GM12874 (cell line): ENCODE measurements around the gene PCDHB6.

Experiments used
- TF ChIP-seq, protein P1 (sequence below): IDR thresholded peaks from 2 replicates; pipeline ENCODE4 v1.5.1; 2011; ENCODE audit warnings: low read depth, mild to moderate bottlenecking, control low read depth, low read length, moderate library complexity; ENCODE audit not compliant: insufficient read depth

Gene PCDHB6

DNA sequence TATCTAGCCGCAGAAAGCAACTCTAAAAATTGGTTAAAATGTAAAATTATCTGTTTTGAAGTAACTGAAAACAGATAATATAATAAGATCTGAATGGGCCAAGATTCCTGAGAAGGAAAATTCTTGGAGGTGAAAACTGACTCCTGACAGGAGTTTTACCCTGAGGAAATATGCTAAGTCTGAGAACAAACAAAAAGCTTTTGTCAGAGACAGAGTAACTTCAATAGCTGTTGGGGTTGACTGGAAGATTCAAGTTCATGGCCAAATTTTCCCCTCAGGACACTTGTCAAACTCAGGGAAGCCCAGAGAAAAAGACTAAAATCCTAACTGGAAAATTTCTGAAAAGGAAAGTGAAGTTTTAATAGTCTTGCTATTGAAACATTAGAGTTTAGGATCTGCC, 22.6 kb upstream of the PCDHB6 start:
- TF ChIP-seq, protein P1, sequence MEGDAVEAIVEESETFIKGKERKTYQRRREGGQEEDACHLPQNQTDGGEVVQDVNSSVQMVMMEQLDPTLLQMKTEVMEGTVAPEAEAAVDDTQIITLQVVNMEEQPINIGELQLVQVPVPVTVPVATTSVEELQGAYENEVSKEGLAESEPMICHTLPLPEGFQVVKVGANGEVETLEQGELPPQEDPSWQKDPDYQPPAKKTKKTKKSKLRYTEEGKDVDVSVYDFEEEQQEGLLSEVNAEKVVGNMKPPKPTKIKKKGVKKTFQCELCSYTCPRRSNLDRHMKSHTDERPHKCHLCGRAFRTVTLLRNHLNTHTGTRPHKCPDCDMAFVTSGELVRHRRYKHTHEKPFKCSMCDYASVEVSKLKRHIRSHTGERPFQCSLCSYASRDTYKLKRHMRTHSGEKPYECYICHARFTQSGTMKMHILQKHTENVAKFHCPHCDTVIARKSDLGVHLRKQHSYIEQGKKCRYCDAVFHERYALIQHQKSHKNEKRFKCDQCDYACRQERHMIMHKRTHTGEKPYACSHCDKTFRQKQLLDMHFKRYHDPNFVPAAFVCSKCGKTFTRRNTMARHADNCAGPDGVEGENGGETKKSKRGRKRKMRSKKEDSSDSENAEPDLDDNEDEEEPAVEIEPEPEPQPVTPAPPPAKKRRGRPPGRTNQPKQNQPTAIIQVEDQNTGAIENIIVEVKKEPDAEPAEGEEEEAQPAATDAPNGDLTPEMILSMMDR = no peak

DNA sequence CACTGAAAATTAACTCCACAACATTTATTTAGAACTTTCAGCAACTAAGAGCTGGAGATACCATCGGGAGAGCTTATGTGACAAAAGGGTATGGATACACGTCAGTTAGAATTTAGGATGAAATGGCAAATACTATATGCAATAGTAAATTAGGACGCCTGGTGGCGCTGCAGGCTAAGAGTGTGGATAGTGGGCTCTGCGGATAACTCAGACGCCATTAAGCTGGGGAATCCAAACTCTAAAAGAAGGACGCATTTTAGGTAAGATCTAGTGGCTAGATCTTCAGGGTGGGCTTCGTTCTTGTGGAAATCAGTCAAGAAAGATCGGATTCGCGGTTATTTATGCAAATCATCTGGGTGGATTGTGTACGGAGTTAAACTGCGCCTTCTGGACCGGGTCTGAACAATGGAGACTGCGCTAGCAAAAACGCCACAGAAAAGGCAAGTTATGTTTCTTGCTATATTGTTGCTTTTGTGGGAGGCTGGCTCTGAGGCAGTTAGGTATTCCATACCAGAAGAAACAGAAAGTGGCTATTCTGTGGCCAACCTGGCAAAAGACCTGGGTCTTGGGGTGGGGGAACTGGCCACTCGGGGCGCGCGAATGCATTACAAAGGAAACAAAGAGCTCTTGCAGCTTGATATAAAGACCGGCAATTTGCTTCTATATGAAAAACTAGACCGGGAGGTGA, 14.7 kb upstream of the PCDHB6 start, which contains the start of gene PCDHB5:
Gene PCDHB5, plus strand, starts transcription at position 177 of the 688 bp plus-strand sequence. Its CDS starts 229 bp downstream, at position 406.
- TF ChIP-seq, protein P1 = peak; percentile 9; the same call in 1 of the 2 replicates

DNA sequence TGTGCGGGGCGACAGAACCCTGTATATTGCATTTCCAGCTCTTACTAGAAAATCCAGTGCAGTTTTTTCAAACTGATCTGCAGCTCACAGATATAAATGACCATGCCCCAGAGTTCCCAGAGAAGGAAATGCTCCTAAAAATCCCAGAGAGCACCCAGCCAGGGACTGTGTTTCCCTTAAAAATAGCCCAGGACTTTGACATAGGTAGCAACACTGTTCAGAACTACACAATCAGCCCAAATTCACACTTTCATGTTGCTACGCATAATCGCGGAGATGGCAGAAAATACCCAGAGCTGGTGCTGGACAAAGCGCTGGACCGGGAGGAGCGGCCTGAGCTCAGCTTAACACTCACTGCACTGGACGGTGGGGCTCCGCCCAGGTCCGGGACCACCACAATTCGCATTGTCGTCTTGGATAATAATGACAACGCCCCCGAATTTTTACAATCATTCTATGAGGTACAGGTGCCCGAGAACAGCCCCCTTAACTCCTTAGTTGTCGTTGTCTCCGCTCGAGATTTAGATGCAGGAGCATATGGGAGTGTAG, 14.1 kb upstream of the PCDHB6 start:
- TF ChIP-seq, protein P1 = no peak

DNA sequence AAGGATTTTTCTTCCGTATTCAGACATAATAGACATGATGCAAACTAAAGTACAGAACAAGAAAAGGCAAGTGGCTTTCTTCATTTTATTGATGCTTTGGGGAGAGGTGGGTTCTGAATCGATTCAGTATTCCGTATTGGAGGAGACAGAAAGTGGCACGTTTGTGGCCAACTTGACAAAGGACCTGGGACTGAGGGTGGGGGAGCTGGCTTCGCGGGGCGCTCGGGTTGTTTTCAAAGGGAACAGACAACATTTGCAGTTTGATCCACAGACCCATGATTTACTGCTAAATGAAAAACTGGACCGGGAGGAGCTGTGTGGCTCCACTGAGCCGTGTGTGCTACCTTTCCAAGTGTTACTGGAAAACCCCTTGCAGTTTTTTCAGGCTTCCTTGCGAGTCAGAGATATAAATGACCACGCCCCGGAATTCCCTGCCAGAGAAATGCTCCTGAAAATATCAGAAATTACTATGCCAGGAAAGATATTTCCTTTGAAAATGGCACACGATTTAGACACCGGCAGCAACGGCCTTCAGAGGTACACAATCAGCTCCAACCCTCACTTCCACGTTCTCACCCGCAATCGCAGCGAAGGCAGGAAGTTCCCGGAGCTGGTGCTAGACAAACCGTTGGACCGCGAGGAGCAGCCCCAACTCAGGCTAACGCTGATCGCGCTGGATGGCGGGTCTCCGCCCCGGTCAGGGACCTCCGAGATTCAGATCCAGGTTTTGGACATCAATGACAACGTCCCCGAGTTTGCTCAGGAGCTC, 551 bp downstream of the PCDHB6 start:
- TF ChIP-seq, protein P1 = no peak

DNA sequence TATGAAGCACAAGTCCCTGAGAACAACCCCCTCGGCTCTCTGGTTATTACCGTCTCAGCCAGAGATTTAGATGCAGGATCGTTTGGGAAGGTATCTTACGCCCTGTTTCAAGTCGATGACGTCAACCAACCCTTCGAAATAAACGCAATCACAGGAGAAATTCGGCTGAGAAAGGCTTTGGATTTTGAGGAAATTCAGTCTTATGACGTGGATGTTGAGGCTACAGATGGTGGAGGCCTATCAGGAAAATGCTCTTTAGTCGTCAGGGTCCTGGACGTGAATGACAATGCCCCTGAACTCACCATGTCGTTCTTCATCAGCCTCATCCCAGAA, 1.1 kb downstream of the PCDHB6 start:
- TF ChIP-seq, protein P1 = no peak

DNA sequence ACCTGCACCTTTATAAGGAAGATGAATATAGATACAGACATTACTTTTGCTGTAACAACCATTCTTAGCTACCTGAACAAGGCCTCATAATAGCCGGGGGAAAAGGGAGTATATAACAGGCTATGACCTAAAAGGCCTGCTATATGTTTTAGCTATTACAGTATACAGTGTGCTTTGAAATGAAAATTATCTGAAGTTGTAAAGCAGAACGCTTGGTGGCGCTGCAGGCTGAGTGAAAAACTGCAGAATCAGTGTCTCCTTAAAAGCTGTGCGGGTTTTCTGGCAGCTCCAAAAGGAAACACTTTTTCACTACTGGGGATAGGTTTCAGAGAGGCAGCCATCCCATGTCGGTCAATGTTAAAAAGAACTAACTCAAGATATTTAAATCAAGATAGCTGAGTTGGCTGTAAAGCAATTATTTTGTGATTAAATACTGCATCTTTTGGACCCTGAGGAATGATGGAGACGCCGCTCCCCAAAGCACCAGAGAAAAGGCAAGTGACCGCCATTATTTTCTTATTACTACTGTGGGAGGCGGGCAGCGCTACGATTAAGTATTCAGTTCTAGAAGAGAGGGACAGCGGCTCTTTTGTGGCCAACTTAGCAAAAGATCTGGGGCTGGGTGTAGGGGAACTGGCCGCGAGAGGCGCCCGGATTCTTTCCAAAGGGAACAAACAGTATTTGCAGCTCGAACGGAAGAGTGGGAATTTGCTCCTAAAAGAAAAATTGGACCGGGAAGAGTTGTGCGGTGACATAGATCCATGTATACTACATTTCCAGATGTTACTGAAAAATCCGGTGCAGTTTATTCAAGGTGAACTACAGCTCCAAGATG, 5.9 kb downstream of the PCDHB6 start:
- TF ChIP-seq, protein P1 = no peak
